ENCODE data around the gene MRGPRE.

MRGPRE gene

DNA sequence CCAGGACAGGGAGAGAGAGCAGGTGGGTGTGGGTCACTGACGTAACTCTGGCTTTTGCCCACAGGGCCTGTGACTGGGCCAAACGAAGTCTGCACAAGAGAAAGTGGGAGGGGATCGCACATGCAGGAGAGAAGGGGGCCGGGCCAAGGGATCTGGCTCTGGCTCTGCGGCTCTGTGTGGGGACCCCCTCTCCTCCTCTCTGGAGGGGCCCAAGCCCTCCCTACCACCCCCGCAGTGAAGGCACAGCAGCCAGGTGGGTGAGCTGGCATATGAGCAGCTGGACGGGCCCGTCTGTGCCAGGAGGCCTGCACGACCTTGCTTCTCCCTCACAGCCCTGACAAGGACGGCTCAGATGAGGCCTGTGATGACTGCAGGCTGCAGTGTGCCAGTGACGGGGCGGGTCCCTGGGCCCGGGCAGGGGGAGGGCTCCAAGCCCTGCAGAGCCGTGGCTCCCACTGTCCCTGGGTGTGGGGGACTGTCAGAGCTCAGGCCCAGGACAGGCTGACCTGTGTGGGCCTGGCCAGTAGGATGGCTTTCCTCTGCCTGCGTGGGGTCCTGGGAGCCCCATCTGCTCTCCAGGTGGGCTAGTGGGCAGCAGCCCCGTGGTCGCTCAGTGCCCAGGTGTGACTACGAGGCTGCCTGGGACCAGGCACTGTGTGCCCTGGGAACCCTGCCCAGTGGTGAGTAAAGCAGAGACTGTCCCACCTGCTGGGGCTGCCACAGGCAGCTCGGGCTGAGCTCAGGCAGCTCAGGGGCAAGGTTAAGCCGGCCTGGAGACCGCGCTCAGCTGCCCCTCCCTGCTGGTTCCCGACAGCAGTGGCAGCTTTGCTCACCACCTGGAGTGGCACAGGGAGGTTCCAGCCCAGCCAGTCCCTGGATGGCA lies 35.8 kb downstream of the MRGPRE start:
- DNase-seq (ENCODE audit: low read depth in 2 of 2) = no peak

DNA sequence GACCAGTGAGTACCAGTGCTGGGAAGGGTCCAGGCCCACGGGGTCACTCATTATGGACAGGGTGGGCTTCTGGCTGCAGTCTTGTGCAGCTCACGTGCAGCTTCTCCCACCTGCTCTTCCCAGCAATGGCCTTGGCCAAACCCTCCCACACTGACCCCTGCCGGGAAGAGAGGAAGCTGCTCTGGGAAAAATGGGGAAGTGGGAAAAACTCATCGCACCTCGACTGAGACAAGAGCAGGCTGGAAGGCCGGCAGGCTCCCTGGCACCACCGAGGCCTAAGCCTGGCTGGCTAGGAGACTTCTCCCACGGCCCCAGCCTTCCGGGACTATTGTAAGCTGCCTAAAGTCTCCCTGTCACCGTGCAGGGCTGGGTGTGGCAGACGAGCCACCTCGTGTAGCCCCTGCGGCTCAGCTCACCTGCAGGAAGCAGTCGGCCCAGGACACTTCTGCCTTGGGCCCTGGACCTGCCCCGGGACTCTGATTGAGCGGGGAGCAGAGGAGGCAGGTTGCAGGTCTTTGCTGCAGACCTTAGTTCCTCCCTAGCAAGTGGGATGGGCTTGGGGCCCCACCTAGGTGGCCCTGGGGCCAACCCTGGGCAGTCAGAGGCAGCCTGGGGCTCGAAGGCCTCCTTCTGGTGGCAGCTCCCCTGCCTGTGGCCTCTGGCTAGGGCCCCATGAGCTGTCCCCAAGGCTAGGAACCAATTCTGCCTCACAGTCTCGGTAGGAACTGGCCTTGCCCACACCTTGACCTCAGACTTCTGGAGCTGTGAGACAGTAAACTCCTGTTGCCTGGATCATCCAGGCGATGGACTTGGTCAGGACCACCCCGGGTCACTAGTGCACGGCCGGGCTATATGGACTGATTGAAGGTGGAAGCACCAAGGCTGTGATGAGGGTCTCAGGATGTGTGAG lies 36.7 kb downstream of the MRGPRE start:
- no peak for DNase-seq (ENCODE audit: low read depth in 2 of 2)

DNA sequence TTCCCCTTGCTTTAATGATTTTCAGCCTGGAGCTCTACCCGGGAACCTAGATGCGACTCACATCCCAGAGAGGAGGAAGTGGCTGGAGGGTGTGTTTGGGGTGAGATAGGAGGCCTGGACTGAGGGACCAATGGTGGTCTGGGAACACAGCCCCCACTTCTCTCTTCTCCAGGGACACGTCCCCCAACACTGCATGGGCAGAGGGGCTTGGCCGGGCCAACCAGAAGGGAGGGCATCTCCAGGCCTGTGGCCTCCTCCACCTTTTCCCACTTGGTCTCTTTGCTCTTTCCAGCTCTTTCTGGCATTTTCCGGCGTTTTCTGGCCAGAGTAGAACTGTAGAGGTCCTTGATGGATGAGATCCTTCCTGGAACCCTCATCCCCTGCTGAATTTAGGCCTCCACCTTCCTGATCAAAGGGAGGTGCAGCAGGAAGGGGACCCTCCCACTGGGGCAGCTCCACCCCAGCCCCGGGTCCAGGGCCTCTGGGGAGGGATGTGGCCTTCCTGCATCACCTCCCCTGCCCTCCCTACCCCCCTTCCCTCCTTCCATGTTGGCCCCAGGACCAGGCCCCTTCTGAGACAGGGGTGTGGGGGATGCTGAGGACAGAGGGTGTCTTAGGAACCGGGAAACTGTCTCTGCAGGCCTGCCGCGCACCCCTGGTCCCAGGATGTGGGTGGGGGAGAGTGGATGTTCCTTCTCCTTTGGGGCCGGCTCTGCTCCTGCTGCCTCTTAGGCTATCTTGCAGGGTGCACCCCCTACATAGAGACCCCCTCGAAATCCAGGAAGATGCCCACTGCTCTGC lies 38.0 kb downstream of the MRGPRE start:
- DNase-seq (ENCODE audit: low read depth in 2 of 2) = no peak

DNA sequence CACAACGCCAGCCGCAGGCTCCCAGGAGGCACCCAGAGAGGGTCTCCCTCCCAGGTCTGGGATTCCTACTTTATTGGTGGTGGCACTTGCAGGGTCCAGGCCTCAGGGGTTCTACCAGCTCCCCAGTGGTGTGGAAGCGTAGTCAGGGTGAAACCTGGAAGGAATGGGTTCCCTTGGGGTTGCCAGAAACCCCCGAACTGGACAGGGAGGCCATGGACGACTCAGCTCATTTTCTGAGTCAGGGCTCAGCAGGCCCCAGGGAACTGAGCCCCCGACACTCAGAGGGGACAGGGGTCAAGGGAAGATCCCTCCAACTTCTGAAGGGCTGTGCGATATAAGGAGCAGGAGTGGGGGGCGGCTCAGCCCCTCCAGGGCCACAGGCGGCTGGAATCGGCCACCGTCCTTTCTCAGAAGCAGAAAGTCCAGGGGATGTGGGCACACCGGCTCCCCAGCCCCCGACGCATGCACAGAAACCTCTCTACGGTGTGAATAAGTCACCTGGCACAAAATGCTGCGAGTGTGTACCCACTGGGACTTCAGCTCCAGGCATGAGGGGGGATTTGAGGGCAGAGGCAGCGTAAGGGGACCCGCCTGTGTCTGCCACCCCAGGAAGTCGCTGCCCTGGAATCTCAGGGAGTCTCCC lies 38.7 kb downstream of the MRGPRE start:
- no peak for DNase-seq (ENCODE audit: low read depth in 2 of 2)

DNA sequence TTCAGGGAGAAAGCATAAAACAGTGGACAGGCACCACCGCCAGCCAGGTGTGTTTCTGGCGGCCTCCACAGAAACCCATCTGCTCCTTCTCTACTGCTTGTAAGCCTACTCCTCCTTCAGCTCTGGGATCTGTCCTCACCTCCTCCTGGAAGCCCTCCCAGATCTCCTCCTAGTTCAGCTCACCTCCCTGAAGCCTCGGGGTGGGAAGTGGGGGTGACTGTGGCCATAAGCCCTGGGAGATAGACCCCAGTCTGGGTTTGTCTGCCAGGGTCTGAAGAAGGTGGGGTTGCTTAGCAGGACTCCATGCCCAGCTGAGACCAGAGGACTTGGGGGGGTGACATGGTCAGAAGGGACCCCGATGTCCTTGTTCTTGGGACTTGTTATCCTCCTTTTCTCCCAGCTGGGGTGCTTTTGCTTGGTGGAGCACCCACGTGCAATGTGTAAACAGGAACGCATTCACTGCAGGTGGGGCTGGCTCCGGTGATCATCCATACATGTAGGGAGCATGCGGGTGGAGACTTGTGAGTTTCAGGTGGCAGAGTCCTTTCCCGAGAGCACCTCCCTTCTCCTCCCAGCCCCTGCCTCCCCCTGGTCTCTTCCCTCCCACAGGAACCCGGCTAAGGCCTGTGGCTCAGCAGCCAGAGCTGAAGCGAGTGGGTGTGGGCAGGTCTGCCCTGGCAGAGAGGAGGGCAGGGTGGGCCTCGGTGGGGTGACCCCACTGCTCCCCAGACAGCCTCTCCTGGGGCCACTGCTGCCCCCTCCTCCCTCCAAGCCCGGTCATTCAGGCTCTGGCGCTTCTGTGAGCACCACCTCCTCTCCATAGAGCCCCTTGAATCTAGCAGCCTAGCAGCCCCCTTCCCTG lies 39.5 kb downstream of the MRGPRE start:
- no peak for DNase-seq (ENCODE audit: low read depth in 2 of 2)

DNA sequence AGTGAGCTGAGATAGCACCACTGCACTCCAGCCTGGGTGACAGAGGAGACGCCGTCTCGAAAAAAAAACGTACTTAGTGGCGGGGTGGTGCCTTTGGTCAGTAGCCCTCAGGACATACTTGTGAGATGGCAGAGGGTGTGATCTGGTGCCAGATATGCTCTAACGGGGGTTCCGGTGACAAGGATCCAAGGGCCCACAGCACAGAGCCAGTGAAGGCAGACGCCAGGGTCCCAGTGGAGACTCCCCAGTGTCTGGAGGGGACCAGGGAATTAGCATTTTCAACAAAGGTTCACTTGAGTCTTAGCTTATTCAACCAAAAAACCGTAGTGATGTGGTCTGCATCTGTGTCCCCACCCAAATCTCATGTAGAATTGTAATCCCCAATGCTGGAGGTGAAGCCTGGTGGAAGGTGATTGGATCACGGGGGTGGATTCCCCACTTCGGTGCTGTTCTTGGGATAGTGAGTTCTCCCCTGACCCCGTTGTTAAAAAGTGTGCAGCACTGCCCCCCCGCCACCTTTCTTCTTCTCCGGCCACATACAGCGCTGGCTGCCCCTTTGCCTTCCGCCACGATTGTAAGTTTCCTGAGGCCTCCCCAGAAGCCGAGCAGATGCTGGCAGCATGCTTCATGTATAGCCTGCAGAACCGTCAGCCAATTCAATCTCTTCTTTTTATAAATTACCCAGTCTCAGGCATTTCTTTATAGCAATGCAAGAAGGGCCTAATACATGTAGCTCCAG lies 40.5 kb downstream of the MRGPRE start:
- DNase-seq (ENCODE audit: low read depth in 2 of 2) = no peak

DNA sequence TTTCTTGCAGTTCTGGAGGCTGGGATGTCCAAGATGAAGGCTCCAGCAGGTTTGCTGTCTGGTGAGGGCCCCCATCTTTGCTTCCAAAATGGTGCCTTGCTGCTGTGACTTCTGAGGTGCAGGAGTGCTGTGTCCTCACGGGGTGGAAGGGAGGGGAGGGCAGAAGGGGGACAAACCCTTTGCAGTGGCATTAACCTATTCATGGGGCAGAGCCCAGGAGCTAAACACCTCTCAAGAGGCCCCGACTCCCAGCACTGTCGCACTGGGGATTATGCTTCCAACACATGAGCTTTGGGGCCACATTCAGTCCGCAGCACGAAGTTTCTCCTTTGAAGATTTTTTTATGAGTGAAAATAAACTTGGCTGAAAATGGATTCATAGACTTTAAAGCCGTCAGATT lies 41.6 kb downstream of the MRGPRE start:
- DNase-seq (ENCODE audit: low read depth in 2 of 2) = no peak

DNA sequence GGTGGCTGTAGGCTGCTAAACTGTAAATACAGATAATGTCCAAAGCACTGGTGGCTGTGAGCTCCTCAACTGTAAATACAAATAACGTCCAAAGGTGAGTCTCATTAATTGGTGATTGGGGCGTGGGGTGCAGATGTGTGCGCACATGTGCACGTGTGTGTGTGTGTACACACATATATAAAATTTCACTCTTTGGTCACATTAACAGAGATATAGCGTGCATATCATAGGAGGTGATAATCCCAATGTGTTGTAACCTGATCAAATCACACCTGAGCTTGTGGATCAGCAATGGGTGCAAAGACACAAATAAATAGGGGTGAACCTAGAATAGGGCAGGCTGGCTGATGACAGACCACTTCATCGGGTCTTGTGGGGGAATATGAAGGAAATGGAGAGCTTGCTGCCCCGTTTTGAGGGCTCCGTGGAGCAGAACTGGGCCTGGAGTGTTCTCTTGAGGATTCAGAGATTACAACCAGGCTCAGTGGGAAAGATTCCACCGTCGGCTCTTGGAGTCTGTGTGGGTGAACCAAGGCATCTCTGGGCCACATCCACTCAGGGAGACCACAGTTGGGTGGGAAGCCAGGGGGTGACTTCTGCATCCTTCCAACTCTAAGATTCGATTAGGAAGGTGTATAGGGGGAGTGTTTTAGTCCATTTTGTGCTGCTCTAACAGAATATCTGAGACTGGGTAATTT lies 42.2 kb downstream of the MRGPRE start:
- DNase-seq (ENCODE audit: low read depth in 2 of 2) = no peak

DNA sequence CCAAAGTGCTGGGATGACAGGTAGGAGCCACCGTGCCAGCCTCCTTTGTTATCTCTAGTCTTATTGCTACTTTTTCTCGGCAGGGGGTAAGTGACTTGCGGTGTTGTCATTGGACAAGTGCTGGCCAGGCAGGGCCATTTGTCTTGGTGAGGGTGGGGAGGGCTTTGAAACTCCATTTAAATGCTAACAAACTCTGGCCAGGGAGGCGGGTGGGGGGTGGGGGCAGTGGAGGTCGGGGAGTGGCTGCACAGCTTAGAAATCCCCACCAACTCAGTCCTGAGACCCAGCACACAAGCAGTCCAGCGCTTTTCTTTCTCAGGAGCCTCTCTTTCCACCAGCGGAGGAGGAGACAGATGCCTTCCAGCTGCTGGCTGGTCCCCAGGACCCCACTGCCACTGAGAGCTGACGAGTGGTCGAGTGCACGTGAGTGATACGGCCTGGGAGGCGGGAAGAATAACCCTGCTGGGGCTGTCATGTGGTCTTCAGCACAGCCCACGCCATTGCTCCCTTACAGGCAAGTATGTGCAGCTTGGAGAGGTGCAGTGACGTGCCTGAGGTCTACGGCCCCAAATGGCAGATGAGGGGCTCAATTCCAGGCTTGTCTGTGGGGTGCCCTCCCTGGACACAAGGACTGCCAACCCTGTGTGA lies 42.9 kb downstream of the MRGPRE start:
- DNase-seq (ENCODE audit: low read depth in 2 of 2) = no peak

DNA sequence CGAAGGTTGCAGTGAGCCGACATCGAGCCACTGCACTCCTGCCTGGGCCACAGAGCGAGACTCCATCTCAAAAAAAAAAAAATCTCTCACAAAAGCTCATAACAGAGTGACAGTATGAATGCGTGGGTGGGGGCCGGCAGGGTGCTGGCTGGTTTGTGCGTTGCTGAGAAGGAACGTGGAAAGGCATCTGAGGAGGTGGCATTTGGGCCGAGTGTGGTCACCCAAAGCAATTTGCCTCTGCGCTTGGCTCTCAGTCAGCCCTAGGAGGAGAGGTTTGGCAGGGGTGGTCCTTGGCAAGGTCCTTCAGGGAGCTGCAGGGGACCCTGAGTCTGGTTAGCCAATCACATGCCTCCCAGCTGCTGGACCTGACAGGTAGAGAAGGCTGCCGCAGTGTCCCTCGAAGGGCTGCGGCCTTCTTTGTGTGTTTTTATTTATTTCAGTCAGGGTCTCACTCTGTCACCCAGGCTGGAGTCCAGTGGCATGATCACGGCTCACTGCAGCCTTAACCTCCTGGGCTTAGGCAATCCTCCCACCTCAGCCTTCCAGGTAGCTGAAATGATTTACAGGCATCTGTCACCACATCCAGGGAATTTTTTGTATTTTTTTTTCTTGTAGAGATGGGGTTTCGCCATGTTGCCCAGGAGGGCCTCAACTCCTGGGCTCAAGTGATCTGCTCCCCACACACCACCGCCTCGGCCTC lies 43.6 kb downstream of the MRGPRE start:
- DNase-seq (ENCODE audit: low read depth in 2 of 2) = no peak

DNA sequence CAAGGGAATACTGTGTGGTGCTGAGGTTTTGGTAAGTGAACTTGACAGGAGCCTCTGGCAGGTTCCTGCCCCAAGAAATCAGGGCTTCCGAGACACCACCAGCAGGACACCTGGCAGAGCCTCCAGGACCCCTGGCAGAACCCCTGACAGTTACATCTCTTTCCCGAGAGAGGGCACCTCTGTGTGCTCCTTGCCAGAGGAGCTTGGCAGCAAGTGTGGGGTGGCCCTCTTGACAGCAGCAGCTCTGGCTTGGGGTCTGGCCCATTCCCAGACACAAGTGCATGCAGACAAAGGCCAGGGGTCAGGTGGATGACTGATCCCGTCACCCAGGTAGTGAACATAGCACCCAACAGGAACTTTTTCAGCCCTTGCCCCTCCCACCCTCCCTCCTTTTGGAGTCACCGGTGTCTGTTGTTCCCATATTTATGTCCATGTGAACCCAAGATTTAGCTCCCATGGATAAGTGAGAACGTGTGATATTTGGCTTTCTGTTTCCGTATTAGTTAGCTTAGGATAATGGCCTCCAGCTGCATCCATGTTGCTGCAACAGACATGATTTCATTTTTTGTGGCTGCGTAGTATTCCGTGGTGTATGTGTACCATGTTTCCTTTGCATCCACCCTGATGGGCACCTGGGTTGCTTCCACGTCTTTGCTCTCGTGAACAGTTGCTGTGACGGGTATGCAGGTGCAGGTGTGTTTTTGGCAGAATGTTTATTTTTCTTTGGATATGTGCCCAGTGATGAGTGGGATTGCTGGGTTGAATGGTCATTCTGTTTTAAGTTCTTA lies 45.9 kb downstream of the MRGPRE start:
- DNase-seq (ENCODE audit: low read depth in 2 of 2) = no peak

DNA sequence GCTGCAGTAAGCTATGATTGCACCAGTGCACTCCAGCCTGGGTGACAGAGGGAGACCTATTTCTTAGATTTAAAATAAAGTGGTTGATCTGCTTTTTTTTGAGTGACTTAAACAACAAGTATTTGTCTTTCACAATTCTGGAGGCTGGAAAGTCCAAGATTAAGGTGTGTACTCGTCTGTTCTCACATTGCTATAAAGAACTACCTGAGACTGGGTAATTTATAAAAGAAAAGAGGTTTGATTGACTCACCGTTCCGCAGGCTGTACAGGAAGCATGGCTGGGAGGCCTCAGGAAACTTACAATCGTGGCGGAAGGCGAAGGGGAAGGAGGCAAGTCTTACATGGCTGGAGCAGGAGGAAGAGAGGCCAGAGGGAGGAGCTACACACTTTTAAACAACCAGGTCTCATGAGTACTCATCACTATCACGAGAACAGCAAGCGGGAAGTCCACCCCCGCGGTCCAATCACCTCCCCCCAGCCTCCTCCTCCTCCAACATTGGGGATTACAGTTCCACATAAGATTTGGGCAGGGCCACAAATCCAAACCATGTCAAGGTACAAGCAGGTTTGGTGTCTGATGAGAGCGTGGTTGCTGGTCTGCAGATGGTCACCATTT lies 47.4 kb downstream of the MRGPRE start:
- no peak for DNase-seq (ENCODE audit: low read depth in 2 of 2)

DNA sequence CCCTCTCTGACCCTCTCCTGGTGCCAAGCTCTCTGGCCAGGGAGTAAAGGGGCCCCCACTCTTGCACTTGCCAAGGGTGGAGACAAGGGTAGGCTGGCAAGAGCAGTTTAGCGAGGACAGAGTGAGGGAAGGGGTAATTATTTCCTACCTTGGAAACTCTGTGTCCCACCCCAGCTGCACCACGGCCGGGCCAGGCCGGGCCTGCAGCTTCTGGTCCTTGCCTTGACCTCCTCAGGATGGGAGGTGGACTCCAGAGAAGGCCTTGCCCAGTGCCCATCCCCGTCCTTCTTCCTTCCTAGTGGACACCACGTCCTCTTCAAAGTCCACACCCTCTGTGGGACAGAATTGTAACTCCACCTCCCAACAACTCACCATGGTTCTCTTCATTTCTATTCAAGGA lies 48.7 kb downstream of the MRGPRE start:
- no peak for DNase-seq (ENCODE audit: low read depth in 2 of 2)

DNA sequence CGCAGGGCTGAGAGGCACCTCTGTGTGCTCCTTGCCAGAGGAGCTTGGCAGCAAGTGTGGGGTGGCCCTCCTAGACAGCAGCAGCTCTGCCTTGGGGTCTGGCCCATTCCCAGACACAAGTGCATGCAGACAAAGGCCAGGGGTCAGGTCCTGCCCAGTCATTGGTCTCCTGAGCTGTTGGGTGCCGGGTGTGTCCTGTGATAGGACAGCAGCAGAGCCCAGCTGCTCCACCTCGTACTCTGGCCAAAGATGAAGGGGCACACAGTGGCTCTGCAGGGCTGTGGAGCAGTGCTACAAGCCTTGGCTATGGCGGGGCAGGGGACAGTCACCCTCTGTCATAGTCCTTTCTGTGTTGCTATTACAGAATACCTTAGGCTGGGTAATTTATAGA lies 49.8 kb downstream of the MRGPRE start:
- no peak for DNase-seq (ENCODE audit: low read depth in 2 of 2)

DNA sequence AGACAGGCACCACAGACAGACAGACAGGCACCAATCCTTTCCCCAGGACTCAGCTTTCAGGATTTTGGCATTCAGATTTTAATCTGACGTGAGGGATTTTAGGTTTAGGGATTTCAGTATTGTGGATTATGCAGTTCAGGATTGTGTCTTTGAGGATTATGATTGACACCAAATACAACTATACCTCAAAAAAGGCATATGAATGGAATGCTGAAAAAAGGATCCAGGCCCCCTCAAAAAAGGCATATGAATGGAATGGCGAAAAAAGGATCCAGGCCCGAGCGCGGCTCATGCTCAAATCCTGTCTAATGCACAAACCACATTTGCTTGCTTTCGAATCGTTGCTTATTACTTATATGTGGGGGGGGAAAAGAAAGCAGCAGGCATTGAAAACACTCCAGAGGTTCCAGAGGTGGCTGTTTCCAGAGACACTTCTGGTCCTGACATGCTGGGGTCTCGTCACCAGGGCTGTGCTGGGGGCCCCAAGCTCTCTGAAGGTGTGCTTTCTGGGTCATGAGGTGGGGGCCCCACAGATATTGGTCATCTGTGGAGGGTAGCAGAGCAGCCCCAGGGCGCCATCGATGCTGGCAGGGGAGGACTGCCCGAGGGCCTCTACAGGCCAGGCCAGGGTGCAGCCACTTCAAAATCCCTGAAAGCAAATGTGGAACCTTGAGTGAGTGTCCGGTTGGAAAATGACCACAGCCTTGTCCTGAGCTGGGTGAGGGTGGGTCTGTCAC lies 50.3 kb downstream of the MRGPRE start:
- DNase-seq (ENCODE audit: low read depth in 2 of 2) = no peak

DNA sequence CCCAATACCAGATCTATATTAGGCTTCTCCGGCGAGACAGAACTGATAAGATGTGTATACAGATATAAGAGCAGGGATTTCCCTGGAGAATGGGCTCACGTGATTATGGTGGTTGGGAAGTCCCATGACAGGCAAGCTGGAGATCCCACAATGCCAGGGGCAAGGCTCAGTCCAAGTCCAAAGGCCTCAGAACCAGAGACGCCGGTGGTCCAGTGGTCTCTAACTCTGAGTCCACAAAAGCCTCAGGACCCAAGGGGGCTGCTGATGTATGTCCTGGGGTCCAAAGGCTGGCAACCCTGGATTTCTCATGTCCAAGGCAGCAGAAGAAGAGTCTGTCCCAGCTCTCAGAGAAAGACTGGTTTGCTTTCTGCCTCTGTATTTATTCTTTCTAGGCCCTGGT lies 51.3 kb downstream of the MRGPRE start:
- DNase-seq (ENCODE audit: low read depth in 2 of 2) = no peak
